T-cell (primary cell): Measurements from ENCODE around the gene CFAP92. TPM values are rescaled to one million over a fixed set of nuclear protein-coding genes. Genes with fewer than 3 reads are reported as not detected.
A peak's percentile ranks its signal among the peaks of the same experiment; 100 is the strongest.

ENCODE experiments used
- ATAC-seq, 4 experiments: fragments of 200-7000 bp in 3 of 4; fragments of 150-1000 bp in 1 of 4; cut with Tn5 transposase; replicated peaks in 1 of 4; 1 replicate in 3 of 4; 2 replicates in 1 of 4; pipeline ENCODE4 v1.10.0; 2021; ENCODE audit warnings: moderate library complexity in 3 of 4, mild to moderate bottlenecking in 2 of 4, moderate number of reproducible peaks in 1 of 4
- CTCF ChIA-PET, 2 donors: fragments of 300-600 bp; sonication (Branson Sonifier 250); formaldehyde crosslinking; loops; one replicate each; lab custom pipeline; 2022; ENCODE audit warnings: antibody characterized with exemption in 2 of 2; lab: Charles Lee
- POLR2A ChIA-PET, 2 donors: fragments of 300-600 bp; sonication (Branson Sonifier 250); formaldehyde crosslinking; loops; one replicate each; lab custom pipeline; 2022; ENCODE audit warnings: antibody characterized with exemption in 2 of 2; lab: Charles Lee
- DNase-seq, 35 experiments: peaks; one replicate each; pipeline versions ENCODE4 v3.0.0 to v3.0.0-alpha.2; 2013 to 2023
- H3K27ac ChIP-seq: one replicate; pipeline ENCODE4 v1.5.1; 2013; ENCODE audit warnings: low read length
- H3K27me3 ChIP-seq, 2 experiments: replicated peaks in 1 of 2; 1 replicate in 1 of 2; 2 replicates in 1 of 2; pipeline versions ENCODE4 v1.6.1 to v1.7.0; 2013; ENCODE audit warnings: low read length in 1 of 2, mixed read lengths in 1 of 2; ENCODE audit not compliant: control insufficient read depth in 2 of 2, insufficient read depth in 2 of 2; ENCODE audit errors: extremely low read depth in 1 of 2
- H3K36me3 ChIP-seq, 2 donors: 1 replicate in 1 of 2; 2 replicates in 1 of 2; pipeline versions ENCODE4 v1.6.1 to v1.7.0; 2013; ENCODE audit warnings: low read length in 1 of 2; ENCODE audit not compliant: control insufficient read depth in 2 of 2, insufficient read depth in 1 of 2; ENCODE audit errors: extremely low read depth in 1 of 2
- H3K4me1 ChIP-seq, 2 experiments: 1 replicate in 1 of 2; 2 replicates in 1 of 2; pipeline versions ENCODE4 v1.6.1 to v1.7.0; 2013; ENCODE audit warnings: low read length in 2 of 2, mixed read lengths in 1 of 2; ENCODE audit not compliant: insufficient read depth in 2 of 2, control insufficient read depth in 1 of 2; ENCODE audit errors: extremely low read depth in 1 of 2
- H3K4me3 ChIP-seq, 2 donors: 1 replicate in 1 of 2; 2 replicates in 1 of 2; pipeline versions ENCODE4 v1.5.1 to v1.7.0; 2013; ENCODE audit warnings: mild to moderate bottlenecking in 2 of 2, low read length in 1 of 2, moderate library complexity in 1 of 2; ENCODE audit not compliant: control insufficient read depth in 1 of 2; ENCODE audit errors: extremely low read depth in 1 of 2
- H3K9me3 ChIP-seq: 2 replicates; pipeline ENCODE4 v1.7.0; 2013
- H3K27ac Mint-ChIP-seq, 2 donors: one replicate each; pipeline ENCODE4 v1.8.0; 2020 to 2021; ENCODE audit warnings: mild to moderate bottlenecking in 2 of 2, mixed read lengths in 2 of 2
- H3K27me3 Mint-ChIP-seq, 2 donors: one replicate each; pipeline ENCODE4 v1.8.0; 2021 to 2022; ENCODE audit warnings: mixed read lengths in 2 of 2
- H3K36me3 Mint-ChIP-seq: one replicate; pipeline ENCODE4 v1.8.0; 2021; ENCODE audit warnings: mixed read lengths
- H3K4me1 Mint-ChIP-seq, 3 donors: one replicate each; pipeline ENCODE4 v1.8.0; 2020 to 2022; ENCODE audit warnings: mixed read lengths in 3 of 3, mild to moderate bottlenecking in 1 of 3
- H3K4me3 Mint-ChIP-seq, 3 donors: one replicate each; pipeline ENCODE4 v1.8.0; 2020 to 2022; ENCODE audit warnings: mild to moderate bottlenecking in 3 of 3, mixed read lengths in 3 of 3, moderate library complexity in 3 of 3
- H3K9me3 Mint-ChIP-seq, 3 donors: one replicate each; pipeline ENCODE4 v1.8.0; 2020 to 2022; ENCODE audit warnings: mixed read lengths in 3 of 3
- WGBS: methylation state at CpG from one replicate; pipeline ENCODE4 v1.1.5; 2013; ENCODE audit warnings: missing lambda C conversion rate; ENCODE audit not compliant: insufficient coverage; 5-methylcytosine and 5-hydroxymethylcytosine counted together
- total RNA-seq, 35 experiments: library from RNA in 6 of 35; stranded (reverse) in 6 of 35; fragments of 120-200 nt in 1 of 35; gene quantifications; one replicate each; pipeline versions ENCODE4 v1.2.1 to v1.2.4 and lab custom pipeline; 2013 to 2026

CFAP92 gene
- total RNA-seq, 5 donors from 2014 or later (not counting 1 experiment from before 2014, with no cell fraction given): 0.13 to 0.49 (median 0.26) TPM

- H3K4me3 ChIP-seq: no peak overlapping the region
- H3K27me3 ChIP-seq: peaks cover 0 to 9% of the 10 kb centered on the region in 2 experiments
- no peaks in the 10 kb centered on the region for H3K9me3 Mint-ChIP-seq
- ChIA-PET CTCF (interaction anchor here (0.5 to 4.9 kb wide), 61 partner anchors 12 to 893 kb away, joined by 3 to 75 read pairs (median 4); partner anchors contain the start of genes COPG1 (in 2 of the 2) and CFAP92 (in 1 of the 2)), POLR2A (interaction anchor here (0.5 to 1.3 kb wide), 4 partner anchors 22 to 902 kb away, joined by 4 to 7 read pairs (median 5); a partner anchor contains a TSS)
- H3K36me3 ChIP-seq: no peaks in the 10 kb centered on the region
- H3K4me1 Mint-ChIP-seq: peaks cover 3 to 9% (median 7%) of the 10 kb centered on the region in 3 donors
- no peaks in the 10 kb centered on the region for H3K4me1 ChIP-seq
- no peak overlapping the region for H3K27ac ChIP-seq
- no peaks in the 10 kb centered on the region for H3K9me3 ChIP-seq
- peak; percentile 21 to 82 (median 57) for DNase-seq
- H3K4me3 Mint-ChIP-seq: no peak overlapping the region
- peak; percentile 62 to 69 (median 63) for ATAC-seq
- no peaks in the 10 kb centered on the region for H3K27me3 Mint-ChIP-seq
- no peaks in the 10 kb centered on the region for H3K36me3 Mint-ChIP-seq
- no peak overlapping the region for H3K27ac Mint-ChIP-seq
- 2% methylated on average over 6 of the region's 12 CpGs for whole genome bisulfite sequencing
Observed at GRCh38 chr3:128969993-128970739, 23.7 kb downstream of the CFAP92 start.

- H3K4me3 Mint-ChIP-seq: no peak overlapping the region
- H3K36me3 Mint-ChIP-seq: no peaks in the 10 kb centered on the region
- WGBS: 72% methylated on average over 2 of the region's 6 CpGs
- POLR2A ChIA-PET: no interaction called here
- H3K4me1 Mint-ChIP-seq: peaks cover 3 to 9% (median 7%) of the 10 kb centered on the region in 3 donors
- CTCF ChIA-PET: interaction anchor here (0.6 to 3.9 kb wide), 5 partner anchors 27 to 285 kb away, joined by 3 to 33 read pairs (median 4); partner anchors contain the start of gene CFAP92 (in 1 of the 2)
- no peaks in the 10 kb centered on the region for H3K9me3 ChIP-seq
- no peaks in the 10 kb centered on the region for H3K4me1 ChIP-seq
- DNase-seq (no peak), ATAC-seq (no peak)
- no peak overlapping the region for H3K4me3 ChIP-seq
- H3K27me3 ChIP-seq: peaks cover 0 to 9% of the 10 kb centered on the region in 2 experiments
- no peaks in the 10 kb centered on the region for H3K9me3 Mint-ChIP-seq
- H3K27ac Mint-ChIP-seq: no peak overlapping the region
- H3K27me3 Mint-ChIP-seq: no peaks in the 10 kb centered on the region
- H3K27ac ChIP-seq: no peak overlapping the region
- H3K36me3 ChIP-seq: no peaks in the 10 kb centered on the region
Observed at GRCh38 chr3:128967748-128968355, 26.0 kb downstream of the CFAP92 start.

DNA sequence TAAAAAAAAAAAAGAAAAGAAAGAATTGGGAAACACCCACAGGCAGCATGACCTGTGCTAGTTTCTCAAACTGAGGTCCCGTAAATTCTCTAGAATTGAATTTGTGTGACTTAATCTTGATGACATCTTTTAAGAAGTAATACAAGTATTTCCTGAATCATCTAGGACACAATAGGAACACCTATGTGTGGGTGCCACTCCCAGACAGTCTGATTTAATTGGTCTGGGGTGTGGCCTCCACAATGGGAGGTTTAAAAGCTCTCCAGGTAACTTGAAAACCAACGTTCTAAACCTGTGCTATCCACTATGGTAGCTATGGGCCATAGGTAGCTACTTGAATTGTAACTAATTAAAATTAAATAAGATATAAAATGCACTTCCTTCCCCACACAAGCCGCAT, 28.1 kb downstream of the CFAP92 start:
- Histone ChIP-seq H3K27ac (no peak overlapping the region), H3K4me3 (no peak overlapping the region), H3K27me3 (peaks cover 0 to 6% of the 10 kb centered on the region in 2 experiments), H3K9me3 (no peaks in the 10 kb centered on the region), H3K36me3 (no peaks in the 10 kb centered on the region), H3K4me1 (no peaks in the 10 kb centered on the region)
- Mint-ChIP-seq H3K27ac (no peak overlapping the region), H3K36me3 (no peaks in the 10 kb centered on the region), H3K9me3 (no peaks in the 10 kb centered on the region), H3K4me1 (peaks cover 3 to 9% (median 7%) of the 10 kb centered on the region in 3 donors), H3K4me3 (no peak overlapping the region), H3K27me3 (no peaks in the 10 kb centered on the region)
- DNase-seq (no peak), ATAC-seq (no peak)
- 100% methylated on average over 1 of the region's 3 CpGs for WGBS
- POLR2A ChIA-PET: no interaction called here
- CTCF ChIA-PET: interaction anchor here in 1 of 2 donors (0.6 kb wide), 1 partner anchor 88 kb away, joined by 4 read pairs; no protein-coding TSS in a partner anchor

GRCh38 chr3:128965280-128965679, 28.6 kb downstream of the CFAP92 start:
- H3K27ac ChIP-seq: no peak overlapping the region
- no peaks in the 10 kb centered on the region for H3K9me3 ChIP-seq
- no peak overlapping the region for H3K4me3 Mint-ChIP-seq
- 80% methylated on average over 7 of the region's 9 CpGs for WGBS
- DNase-seq: no peak
- H3K9me3 Mint-ChIP-seq: no peaks in the 10 kb centered on the region
- H3K36me3 ChIP-seq: no peaks in the 10 kb centered on the region
- no peak overlapping the region for H3K4me3 ChIP-seq
- no peaks in the 10 kb centered on the region for H3K27me3 Mint-ChIP-seq
- ChIA-PET POLR2A (no interaction called here), CTCF (no interaction called here)
- peaks cover 0 to 6% of the 10 kb centered on the region in 2 experiments for H3K27me3 ChIP-seq
- H3K4me1 ChIP-seq: no peaks in the 10 kb centered on the region
- peaks cover 3 to 8% (median 6%) of the 10 kb centered on the region in 3 donors for H3K4me1 Mint-ChIP-seq
- no peaks in the 10 kb centered on the region for H3K36me3 Mint-ChIP-seq
- ATAC-seq: no peak
- no peak overlapping the region for H3K27ac Mint-ChIP-seq

DNA sequence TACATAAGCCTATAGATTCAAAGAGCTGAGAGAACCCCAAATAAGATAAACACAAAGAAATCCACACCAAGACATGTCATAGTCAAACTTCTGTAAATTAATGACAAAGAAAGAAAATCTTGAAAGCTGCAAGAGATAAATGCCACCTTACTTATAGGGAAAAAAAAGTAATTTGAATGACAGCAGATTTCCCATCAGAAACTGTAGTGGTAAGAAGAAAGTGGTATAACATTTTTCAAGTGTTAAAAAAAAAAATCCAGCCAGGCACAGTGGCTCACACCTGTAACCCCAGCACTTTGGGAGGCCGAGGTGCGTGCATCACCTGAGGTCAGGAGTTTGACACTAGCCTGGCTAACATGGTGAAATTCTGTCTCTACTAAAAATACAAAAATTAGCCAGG, 37.4 kb downstream of the CFAP92 start:
- WGBS: 63% methylated on average over 2 of the region's 2 CpGs
- no peak overlapping the region for H3K27ac ChIP-seq
- H3K9me3 Mint-ChIP-seq: peaks cover 0 to 5% (median 5%) of the 10 kb centered on the region in 3 donors
- H3K4me3 ChIP-seq: no peak overlapping the region
- POLR2A ChIA-PET: no interaction called here
- no peak for DNase-seq
- H3K36me3 ChIP-seq: no peaks in the 10 kb centered on the region
- H3K9me3 ChIP-seq: no peaks in the 10 kb centered on the region
- no peaks in the 10 kb centered on the region for H3K4me1 ChIP-seq
- no peak overlapping the region for H3K27ac Mint-ChIP-seq
- no peaks in the 10 kb centered on the region for H3K27me3 ChIP-seq
- CTCF ChIA-PET: no interaction called here
- no peak overlapping the region for H3K4me3 Mint-ChIP-seq
- ATAC-seq: no peak
- no peaks in the 10 kb centered on the region for H3K27me3 Mint-ChIP-seq
- no peaks in the 10 kb centered on the region for H3K36me3 Mint-ChIP-seq
- H3K4me1 Mint-ChIP-seq: no peaks in the 10 kb centered on the region

- no peaks in the 10 kb centered on the region for H3K4me1 Mint-ChIP-seq
- H3K36me3 ChIP-seq: no peaks in the 10 kb centered on the region
- no peak overlapping the region for H3K4me3 Mint-ChIP-seq
- peaks cover 0 to 5% of the 10 kb centered on the region in 2 experiments for H3K27me3 ChIP-seq
- H3K4me3 ChIP-seq: no peak overlapping the region
- 69% methylated on average over 14 of the region's 15 CpGs for WGBS
- no peaks in the 10 kb centered on the region for H3K27me3 Mint-ChIP-seq
- ChIA-PET CTCF (interaction anchor here in 1 of 2 donors (1.3 kb wide), 1 partner anchor 19 kb away, joined by 3 read pairs; no protein-coding TSS in a partner anchor), POLR2A (interaction anchor here in 1 of 2 donors (0.5 kb wide), 1 partner anchor 127 kb away, joined by 3 read pairs; no protein-coding TSS in a partner anchor)
- peak in 12 of 35 experiments; percentile 2 to 48 (median 14) for DNase-seq
- peak; percentile 23 to 60 (median 50) for ATAC-seq
- no peak overlapping the region for H3K27ac Mint-ChIP-seq
- no peaks in the 10 kb centered on the region for H3K9me3 ChIP-seq
- H3K4me1 ChIP-seq: no peaks in the 10 kb centered on the region
- no peak overlapping the region for H3K27ac ChIP-seq
- H3K36me3 Mint-ChIP-seq: no peaks in the 10 kb centered on the region
- H3K9me3 Mint-ChIP-seq: no peaks in the 10 kb centered on the region
Observed at GRCh38 chr3:128950223-128950938, 43.5 kb downstream of the CFAP92 start.
